K562 (cell line): ENCODE data around the gene SLC7A4. TPM values are rescaled to one million over a fixed set of nuclear protein-coding genes. Genes with fewer than 3 reads are reported as not detected.

ENCODE experiments used
- BRCA1 ChIP-seq, 2 experiments: fragments of 450-650 bp in 1 of 2; sonication (generic) in 1 of 2; formaldehyde crosslinking in 1 of 2; IDR thresholded peaks; 2 replicates each; pipeline versions ENCODE4 v1.5.0 to v1.6.1; 2017 to 2020; ENCODE audit warnings: mild to moderate bottlenecking in 1 of 2, missing genetic modification reagents in 1 of 2
- CGGBP1 ChIP-seq: fragments of 250-450 bp; sonication (Bioruptor Pico); IDR thresholded peaks from 2 replicates; pipeline ENCODE4 v1.9.0; 2021; ENCODE audit warnings: mild to moderate bottlenecking
- ELF2 ChIP-seq: fragments of 250-450 bp; sonication (Bioruptor Pico); IDR thresholded peaks from 2 replicates; pipeline ENCODE4 v1.5.0; 2021; ENCODE audit warnings: mild to moderate bottlenecking
- MGA ChIP-seq: fragments of 450-650 bp; IDR thresholded peaks from 2 replicates; pipeline ENCODE4 v1.6.1; 2016; ENCODE audit warnings: mild to moderate bottlenecking, moderate library complexity
- PURB ChIP-seq: sonication (generic); formaldehyde crosslinking; IDR thresholded peaks from 2 replicates; pipeline ENCODE4 v1.9.0; 2021; ENCODE audit warnings: low read depth, mild to moderate bottlenecking, missing genetic modification reagents
- RB1 ChIP-seq: fragments of 450-650 bp; IDR thresholded peaks from 2 replicates; pipeline ENCODE4 v1.6.1; 2017; ENCODE audit warnings: low read depth, mild to moderate bottlenecking
- SIRT6 ChIP-seq: IDR thresholded peaks from one replicate; pipeline ENCODE4 v1.6.1; 2012; ENCODE audit warnings: low read depth, mild to moderate bottlenecking, control low read depth, inconsistent platforms, low read length, moderate library complexity
- UBTF ChIP-seq, 2 experiments: IDR thresholded peaks; 2 replicates each; pipeline ENCODE4 v1.6.1; 2012; ENCODE audit warnings: improper control_type of control experiment in 2 of 2, low read depth in 2 of 2, low read length in 2 of 2, borderline replicate concordance in 1 of 2
- ZNF23 ChIP-seq: fragments of 250-450 bp; sonication (Bioruptor Pico); IDR thresholded peaks from 2 replicates; pipeline ENCODE4 v1.4.0; 2020; ENCODE audit warnings: mild to moderate bottlenecking
- ZNF444 ChIP-seq: fragments of 250-450 bp; sonication (Bioruptor Pico); IDR thresholded peaks from 2 replicates; pipeline ENCODE4 v1.4.0; 2020; ENCODE audit warnings: mild to moderate bottlenecking, moderate library complexity
- polyA plus RNA-seq, 8 experiments: library from polyadenylated mRNA; depleted of rRNA in 4 of 8; stranded (reverse) in 5 of 8; unstranded in 3 of 8; fragments of >200 nt; fragmentation: Nextera tagmentation in 2 of 8; fragmentation: Illumina TruSeq in 1 of 8; extraction: Ambion mirVana in 2 of 8; extraction: Trizol in 1 of 8; gene quantifications; 2 replicates each; pipeline versions ENCODE4 v1.2.1 to v1.2.3, GENCODE V29; 2011 to 2014; ENCODE audit warnings: inconsistent platforms in 1 of 8, missing spikeins in 1 of 8
- total RNA-seq, 7 experiments: library from RNA; depleted of rRNA in 6 of 7; stranded (reverse); fragments of >200 nt in 6 of 7; fragmentation: Illumina TruSeq in 2 of 7; extraction: Trizol in 2 of 7; gene quantifications; 2 replicates each; pipeline versions ENCODE4 v1.2.1 to v1.2.3, GENCODE V29; 2011 to 2021; ENCODE audit warnings: low replicate concordance in 1 of 7
- TF ChIP-seq, protein P1 (sequence below): fragments of 450-650 bp; formaldehyde crosslinking; conservative IDR thresholded peaks from 2 replicates; pipeline ENCODE4 v1.4.0; 2022; ENCODE audit warnings: mild to moderate bottlenecking, missing genetic modification characterization

The SLC7A4 gene
- total and polyA plus RNA-seq, 9 of the 15 experiments (the other 6 are each of a cell fraction or from before 2014, with no cell fraction given): not detected

DNA sequence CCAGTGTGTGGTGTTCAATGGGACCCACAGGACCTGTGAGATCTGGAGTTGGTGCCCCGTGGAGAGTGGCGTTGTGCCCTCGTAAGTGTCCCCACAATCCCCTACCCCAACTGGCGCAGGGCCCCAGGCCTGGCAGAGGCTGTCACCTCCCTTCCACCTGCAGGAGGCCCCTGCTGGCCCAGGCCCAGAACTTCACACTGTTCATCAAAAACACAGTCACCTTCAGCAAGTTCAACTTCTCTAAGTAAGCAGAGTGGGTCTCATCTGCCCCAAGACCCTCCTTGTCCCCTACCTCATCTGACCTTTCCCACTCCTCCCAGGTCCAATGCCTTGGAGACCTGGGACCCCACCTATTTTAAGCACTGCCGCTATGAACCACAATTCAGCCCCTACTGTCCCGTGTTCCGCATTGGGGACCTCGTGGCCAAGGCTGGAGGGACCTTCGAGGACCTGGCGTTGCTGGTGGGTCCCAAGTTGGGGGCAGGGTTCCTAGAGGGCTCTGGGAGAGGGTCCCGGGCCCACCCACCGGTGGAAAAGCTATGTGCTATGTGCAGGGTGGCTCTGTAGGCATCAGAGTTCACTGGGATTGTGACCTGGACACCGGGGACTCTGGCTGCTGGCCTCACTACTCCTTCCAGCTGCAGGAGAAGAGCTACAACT, 9.3 kb downstream of the SLC7A4 start (continued):
- TF ChIP-seq MGA (no peak), ZNF444 (CRISPR knock-in tag) (no peak), CGGBP1 (CRISPR knock-in tag) (0 out of 2 replicates have a peak, but pooled peaks have one; percentile 14), PURB (no peak), UBTF (IDR thresholded peaks at IDR 0.05; ENCODE audit: borderline replicate concordance in 1 of 2, low read depth in 2 of 2, low read length in 2 of 2) (0 out of 4 replicates have a peak, but pooled peaks of 1 of the 2 experiments have one; percentile 31), SIRT6 (no peak), RB1 (no peak), ZNF23 (CRISPR knock-in tag) (no peak), ELF2 (CRISPR knock-in tag) (no peak), BRCA1 (IDR thresholded peaks at IDR 0.05) (no peak), BRCA1 (CRISPR knock-in tag; IDR thresholded peaks at IDR 0.05) (no peak)
- TF ChIP-seq, protein P1, sequence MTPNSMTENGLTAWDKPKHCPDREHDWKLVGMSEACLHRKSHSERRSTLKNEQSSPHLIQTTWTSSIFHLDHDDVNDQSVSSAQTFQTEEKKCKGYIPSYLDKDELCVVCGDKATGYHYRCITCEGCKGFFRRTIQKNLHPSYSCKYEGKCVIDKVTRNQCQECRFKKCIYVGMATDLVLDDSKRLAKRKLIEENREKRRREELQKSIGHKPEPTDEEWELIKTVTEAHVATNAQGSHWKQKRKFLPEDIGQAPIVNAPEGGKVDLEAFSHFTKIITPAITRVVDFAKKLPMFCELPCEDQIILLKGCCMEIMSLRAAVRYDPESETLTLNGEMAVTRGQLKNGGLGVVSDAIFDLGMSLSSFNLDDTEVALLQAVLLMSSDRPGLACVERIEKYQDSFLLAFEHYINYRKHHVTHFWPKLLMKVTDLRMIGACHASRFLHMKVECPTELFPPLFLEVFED (CRISPR knock-in tag): peak; percentile 79; the same call in 1 of the 2 replicates
